ENCODE data around the gene ELOVL6.

DNA sequence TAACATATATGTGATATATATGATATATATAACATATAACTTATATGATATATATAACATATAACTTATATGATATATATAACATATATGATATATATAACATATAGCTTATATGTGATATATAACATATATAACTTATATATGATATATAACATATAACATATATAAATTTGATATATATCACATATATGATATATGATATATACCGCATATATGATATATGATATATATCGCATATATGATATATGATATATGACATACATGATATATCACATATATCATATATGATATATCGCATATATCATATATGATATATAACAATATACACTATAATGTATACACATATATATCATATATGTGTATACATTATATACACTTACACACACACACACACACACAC, 114.3 kb downstream of the ELOVL6 start:
- no peak for TF ChIP-seq POLR2A (IDR thresholded peaks at IDR 0.05)
- TF ChIP-seq, protein P1, sequence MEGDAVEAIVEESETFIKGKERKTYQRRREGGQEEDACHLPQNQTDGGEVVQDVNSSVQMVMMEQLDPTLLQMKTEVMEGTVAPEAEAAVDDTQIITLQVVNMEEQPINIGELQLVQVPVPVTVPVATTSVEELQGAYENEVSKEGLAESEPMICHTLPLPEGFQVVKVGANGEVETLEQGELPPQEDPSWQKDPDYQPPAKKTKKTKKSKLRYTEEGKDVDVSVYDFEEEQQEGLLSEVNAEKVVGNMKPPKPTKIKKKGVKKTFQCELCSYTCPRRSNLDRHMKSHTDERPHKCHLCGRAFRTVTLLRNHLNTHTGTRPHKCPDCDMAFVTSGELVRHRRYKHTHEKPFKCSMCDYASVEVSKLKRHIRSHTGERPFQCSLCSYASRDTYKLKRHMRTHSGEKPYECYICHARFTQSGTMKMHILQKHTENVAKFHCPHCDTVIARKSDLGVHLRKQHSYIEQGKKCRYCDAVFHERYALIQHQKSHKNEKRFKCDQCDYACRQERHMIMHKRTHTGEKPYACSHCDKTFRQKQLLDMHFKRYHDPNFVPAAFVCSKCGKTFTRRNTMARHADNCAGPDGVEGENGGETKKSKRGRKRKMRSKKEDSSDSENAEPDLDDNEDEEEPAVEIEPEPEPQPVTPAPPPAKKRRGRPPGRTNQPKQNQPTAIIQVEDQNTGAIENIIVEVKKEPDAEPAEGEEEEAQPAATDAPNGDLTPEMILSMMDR (IDR thresholded peaks at IDR 0.05) = no peak

Data from transverse colon (tissue), 3 donors.